HTR-8/SVneo (cell line): ENCODE data around the gene MSH2.
A peak's percentile ranks its signal among the peaks of the same experiment; 100 is the strongest.
"Not testable (repeated sequence)": the region's sequence is repeated elsewhere in the genome, so short reads cannot be mapped to it uniquely, and the experiment has no call there.

Experiments
- DNase-seq: peaks from one replicate; pipeline ENCODE4 v3.0.0; 2011; ENCODE audit warnings: low spot score, mixed read lengths; ENCODE audit not compliant: insufficient read length
- FAIRE-seq: peaks from 2 replicates; lab custom pipeline; 2011; peaks lifted over from hg19 to GRCh38; lab: Jason Lieb, UNC

The MSH2 gene

GRCh38 chr2:47402805-47403608 is at the start of gene MSH2:
MSH2 (plus strand) TSS chr2:47403156; CDS start chr2:47403192, 36 bp downstream.
- FAIRE-seq: peak; percentile 67
- DNase-seq: peak; percentile 100

DNA sequence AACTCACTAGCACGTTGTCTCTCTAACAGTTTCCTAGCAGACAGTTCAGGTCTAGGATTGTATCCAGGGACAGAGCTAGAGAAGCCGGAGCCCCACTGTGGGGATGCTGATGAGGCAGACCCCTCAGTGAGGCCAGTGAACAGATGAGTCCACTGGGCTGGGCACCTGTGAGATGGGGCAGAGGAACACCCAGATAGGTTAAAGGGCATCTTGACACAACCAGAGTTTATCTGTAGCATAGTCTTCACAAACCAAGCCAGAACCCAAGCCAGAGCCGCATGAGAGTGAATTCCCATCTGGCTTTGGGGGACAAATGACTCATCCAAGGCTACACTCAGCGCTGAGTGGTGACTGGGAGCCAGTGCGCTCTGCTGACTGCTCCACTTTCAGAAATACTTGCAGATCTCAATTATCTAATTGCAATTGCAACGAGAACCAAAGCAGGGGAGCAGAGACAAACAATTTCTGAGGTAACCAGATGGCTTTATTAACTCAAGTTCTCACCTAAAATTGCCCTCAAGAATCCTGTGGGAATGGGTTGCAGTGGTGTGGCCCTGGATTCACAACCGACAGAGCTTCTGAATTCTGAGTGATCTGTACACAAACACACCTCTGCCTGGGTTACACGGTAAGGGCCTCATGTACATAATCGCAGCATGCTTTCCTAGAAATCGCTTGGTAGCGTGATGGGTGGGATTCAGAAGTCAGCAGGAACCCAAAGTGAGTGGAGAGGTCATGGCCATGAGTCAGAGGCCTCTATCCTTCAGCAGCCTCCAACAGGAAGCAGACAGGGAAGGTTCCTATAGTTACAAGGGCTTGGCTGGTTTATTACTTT is 48.7 kb upstream of the MSH2 start:
- FAIRE-seq: no peak

GRCh38 chr2:47354848-47355204 is 48.1 kb upstream of the MSH2 start:
- DNase-seq (no peak), FAIRE-seq (no peak)

More for the DNA sequence above, 48.7 kb upstream of the MSH2 start:
- peak; percentile 55 for DNase-seq

- FAIRE-seq (no peak), DNase-seq (no peak)
Measured at GRCh38 chr2:47357483-47357882, 45.5 kb upstream of the MSH2 start.

- no peak for DNase-seq
- no peak for FAIRE-seq
Measured at GRCh38 chr2:47359375-47359868, 43.5 kb upstream of the MSH2 start.

DNA sequence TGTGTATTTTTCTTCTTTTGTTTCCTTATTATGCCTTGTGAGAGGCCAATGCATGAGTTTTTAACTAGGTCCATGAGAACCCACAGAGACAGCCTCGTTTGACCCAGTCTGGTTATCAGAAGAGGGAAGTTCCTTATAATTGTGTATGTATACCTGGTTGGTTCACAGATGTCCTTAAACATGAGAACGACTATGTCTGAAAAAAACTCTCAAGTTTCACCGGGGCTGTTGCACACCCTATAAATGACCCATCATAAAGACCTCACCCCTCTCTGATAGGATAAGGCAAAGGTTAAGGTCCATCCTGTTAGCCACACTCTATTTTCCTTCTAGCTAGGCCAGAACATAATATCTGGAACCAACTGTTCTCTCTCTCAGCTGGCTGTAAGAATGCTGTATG is 42.7 kb upstream of the MSH2 start:
- no peak for FAIRE-seq
- DNase-seq: no peak

DNA sequence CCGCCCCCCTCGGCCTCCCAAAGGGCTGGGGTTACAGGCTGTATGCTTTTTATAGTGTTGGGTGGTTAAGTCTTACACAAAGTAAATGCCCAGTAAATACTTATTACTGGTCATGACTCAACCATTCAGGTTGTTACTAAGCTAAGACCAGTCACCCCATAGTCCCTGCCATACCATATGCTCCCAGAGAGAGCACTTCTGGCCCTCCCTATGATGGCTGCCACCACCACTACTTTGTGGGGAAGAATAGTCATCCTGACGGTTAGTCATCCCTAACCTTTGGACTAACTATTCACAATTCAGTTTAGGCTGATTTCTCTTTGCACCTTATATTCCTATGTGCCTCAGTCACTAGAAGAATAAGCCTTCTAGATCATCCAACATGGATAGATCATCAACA is 42.0 kb upstream of the MSH2 start:
- FAIRE-seq (no peak), DNase-seq (no peak)

GRCh38 chr2:47361505-47362229 is 41.3 kb upstream of the MSH2 start:
- FAIRE-seq, DNase-seq: not testable (repeated sequence)

DNA sequence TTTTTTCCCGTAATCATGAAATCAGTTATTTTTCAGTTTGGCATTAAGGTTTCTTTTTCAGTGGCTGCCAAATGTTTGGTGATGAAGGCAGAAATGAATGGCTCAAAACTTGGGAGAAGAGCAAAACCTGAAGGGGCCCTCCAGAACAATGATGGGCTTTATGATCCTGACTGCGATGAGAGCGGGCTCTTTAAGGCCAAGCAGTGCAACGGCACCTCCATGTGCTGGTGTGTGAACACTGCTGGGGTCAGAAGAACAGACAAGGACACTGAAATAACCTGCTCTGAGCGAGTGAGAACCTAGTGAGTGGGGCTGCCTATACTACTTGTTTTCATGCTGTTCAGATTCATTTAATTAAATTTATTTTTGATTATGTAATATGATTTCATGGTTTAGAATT is 29.2 kb upstream of the MSH2 start:
- no peak for FAIRE-seq
- DNase-seq: no peak

DNA sequence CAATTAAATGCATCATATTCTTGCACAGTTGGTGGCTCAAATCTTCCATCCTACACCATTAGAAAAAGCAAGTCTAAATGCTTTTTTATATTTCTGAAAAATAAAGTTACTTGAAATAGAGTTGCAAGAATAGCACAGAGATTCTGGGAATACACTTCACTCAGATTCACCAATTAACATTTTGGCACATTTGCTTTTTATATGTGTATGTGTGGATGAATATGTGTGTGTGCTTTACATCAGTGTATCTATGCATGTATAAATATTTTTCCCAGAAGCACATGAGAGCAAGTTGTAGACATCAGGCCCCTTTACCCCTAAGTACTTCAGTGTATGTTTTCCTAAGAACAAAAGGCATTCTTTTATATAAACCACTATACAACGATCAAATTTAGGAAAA is 27.6 kb upstream of the MSH2 start:
- no peak for DNase-seq
- no peak for FAIRE-seq

DNA sequence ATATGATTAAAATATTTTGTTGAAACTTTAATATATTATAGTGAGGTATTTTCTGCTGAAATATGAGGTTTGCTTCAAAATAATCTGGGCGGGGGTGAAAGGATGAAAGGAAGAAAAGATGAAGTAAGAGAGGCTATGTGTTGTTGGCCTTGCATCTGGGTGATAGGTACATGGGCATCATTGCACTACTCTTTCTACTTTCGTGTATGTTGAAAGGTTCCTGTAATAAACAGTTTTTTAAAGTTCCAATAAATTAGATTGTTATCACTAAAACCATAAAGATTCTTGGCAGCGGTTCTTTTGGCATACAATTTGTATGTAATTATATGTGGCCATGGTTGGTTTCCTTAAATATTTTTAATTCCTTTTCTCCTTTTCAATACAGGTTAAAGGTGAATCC is 23.6 kb upstream of the MSH2 start:
- DNase-seq (no peak), FAIRE-seq (no peak)

GRCh38 chr2:47381408-47381807 is 21.5 kb upstream of the MSH2 start:
- FAIRE-seq (no peak), DNase-seq (no peak)

GRCh38 chr2:47386551-47386950 is 16.4 kb upstream of the MSH2 start:
- no peak for FAIRE-seq

GRCh38 chr2:47388888-47389287 is 14.1 kb upstream of the MSH2 start:
- FAIRE-seq (no peak), DNase-seq (no peak)

More at GRCh38 chr2:47386551-47386950, 16.4 kb upstream of the MSH2 start:
- no peak for DNase-seq

- FAIRE-seq (no peak), DNase-seq (no peak)
Measured at GRCh38 chr2:47389692-47390091, 13.3 kb upstream of the MSH2 start.

DNA sequence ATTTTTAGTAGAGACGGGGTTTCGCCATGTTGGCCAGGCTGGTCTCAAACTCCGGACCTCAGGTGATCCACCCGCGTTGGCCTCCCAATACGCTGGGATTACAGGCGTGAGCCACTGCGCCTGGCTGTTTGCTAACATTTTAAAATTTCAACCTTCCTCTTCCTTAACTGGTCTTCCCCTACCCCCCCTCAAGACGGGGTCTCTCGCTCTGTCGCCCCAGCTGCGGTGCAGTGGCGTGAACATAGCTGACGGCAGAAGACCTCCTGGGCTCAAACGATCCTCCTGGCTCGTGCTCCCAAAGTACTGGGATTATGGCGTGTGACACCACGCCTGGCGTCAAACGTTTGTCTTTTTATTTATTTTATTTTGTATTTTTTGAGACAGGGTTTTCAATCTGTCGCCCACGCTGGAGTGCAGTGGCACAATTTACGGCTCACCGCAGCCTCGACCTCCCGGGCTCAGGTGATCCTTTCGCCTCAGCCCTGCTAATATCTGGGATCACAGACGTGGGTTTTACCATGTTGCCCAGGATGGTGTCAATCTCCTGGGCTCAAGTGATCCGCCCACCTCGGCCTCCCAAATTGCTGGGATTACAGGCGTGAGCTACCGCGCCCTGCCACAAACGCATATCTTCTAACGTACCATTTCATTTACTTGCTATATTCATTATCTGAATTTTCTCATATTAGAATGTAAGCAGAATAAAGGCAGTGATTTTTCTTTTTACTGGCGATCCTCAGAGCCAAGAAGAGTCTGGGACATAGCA is 984 bp upstream of the MSH2 start:
- DNase-seq: no peak
- no peak for FAIRE-seq

GRCh38 chr2:47402555-47402804 is 476 bp upstream of the MSH2 start:
- peak; percentile 41 for DNase-seq
- no peak for FAIRE-seq

DNA sequence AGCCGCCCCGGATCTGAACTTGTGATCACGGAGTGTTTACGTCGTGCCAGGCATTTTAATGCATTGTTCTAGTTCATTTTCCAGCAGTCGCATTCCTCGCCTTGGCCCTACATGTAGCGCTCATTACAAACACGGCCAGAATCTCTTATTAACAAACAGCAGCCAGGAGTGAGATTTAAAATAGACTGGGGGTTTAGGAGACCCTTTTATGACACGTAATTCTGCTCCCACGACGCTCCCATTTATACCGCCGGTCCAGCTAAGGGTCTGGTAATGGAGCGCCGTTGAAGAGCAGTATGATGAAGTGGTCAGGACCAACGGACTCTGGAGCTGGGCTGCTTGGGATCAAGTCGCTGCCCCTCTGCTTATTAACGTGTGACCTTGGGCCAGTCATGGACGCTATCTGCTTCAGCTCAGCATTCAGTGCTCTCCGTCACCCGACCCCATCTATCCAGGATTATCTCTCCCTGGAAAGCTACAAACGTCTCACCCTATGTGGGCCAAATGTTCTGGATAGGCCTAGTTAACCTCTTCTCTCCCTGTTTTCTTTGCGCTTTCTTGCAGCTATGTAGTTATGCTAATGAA is 745 bp downstream of the MSH2 start:
- DNase-seq (no peak), FAIRE-seq (no peak)

- DNase-seq: no peak
- FAIRE-seq: no peak
Measured at GRCh38 chr2:47404356-47404755, 1.4 kb downstream of the MSH2 start.

DNA sequence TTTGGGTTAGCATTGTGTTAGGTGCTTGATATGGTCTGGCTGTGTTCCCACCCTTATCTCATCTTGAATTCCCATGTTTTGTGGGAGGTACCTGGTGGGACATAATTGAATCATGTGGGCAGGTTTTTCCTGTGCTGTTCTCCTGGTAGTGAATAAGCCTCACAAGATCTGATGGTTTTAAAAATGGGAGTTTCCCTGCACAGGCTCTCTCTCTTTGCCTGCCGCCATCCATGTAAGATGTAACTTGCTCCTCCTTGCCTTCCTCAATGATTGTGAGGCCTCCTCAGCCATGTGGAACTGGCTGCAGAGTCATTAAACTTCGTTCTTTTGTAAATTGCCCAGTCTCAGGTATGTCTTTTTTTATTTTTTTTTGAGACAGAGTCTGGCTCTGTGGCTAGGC is 2.8 kb downstream of the MSH2 start:
- DNase-seq: no peak
- no peak for FAIRE-seq
